GM12878 (cell line): ENCODE data around the gene SELENOV. TPM values are rescaled to one million over a fixed set of nuclear protein-coding genes. Genes with fewer than 3 reads are reported as not detected.

Source experiments
- ATAC-seq: fragments of 200-7000 bp; cut with Tn5 transposase; 3 replicates; pipeline ENCODE4 v1.9.1; 2020; ENCODE audit warnings: mild to moderate bottlenecking, moderate library complexity
- BruUV-seq: library from RNA; stranded (reverse); fragments of 400-500 nt; replicated peaks from 2 replicates; lab custom pipeline; 2021; lab: Mats Ljungman, UMichigan
- CTCF ChIA-PET: fragments of 300-600 bp; sonication (Branson Sonifier 250); formaldehyde crosslinking; extraction: SDS; loops from one replicate; lab custom pipeline; 2021; ENCODE audit warnings: inconsistent platforms; lab: Yijun Ruan, JAX
- POLR2A ChIA-PET: fragments of 350-600 bp; formaldehyde crosslinking; extraction: SDS; loops from one replicate; lab custom pipeline; 2021; ENCODE audit warnings: inconsistent platforms; lab: Charles Lee
- RAD21 ChIA-PET: fragments of 300-600 bp; sonication (Branson Sonifier 250); formaldehyde crosslinking; loops from one replicate; lab custom pipeline; 2023; ENCODE audit warnings: antibody characterized with exemption; ENCODE audit not compliant: unreplicated experiment; lab: Charles Lee
- SMC1A ChIA-PET: fragments of 300-600 bp; sonication (Branson Sonifier 250); formaldehyde crosslinking; loops from one replicate; lab custom pipeline; 2023; ENCODE audit not compliant: unreplicated experiment, uncharacterized antibody; lab: Charles Lee
- DNase-seq: peaks from one replicate; pipeline ENCODE4 v3.0.0-alpha.2; 2011; ENCODE audit warnings: low read depth, low spot score
- FAIRE-seq: peaks from 3 replicates; lab custom pipeline; 2011; peaks lifted over from hg19 to GRCh38; lab: Jason Lieb, UNC
- H2AFZ ChIP-seq: 2 replicates; pipeline ENCODE4 v1.6.0; 2011; ENCODE audit warnings: low read depth, low read length, control low read depth; ENCODE audit not compliant: control insufficient read depth
- H3K27ac ChIP-seq: 2 replicates; pipeline ENCODE4 v1.5.1; 2011; ENCODE audit warnings: control low read depth; ENCODE audit not compliant: control insufficient read depth, insufficient read depth
- H3K27me3 ChIP-seq, 2 experiments: replicated peaks in 1 of 2; 2 replicates each; pipeline versions ENCODE4 v1.6.0 to v1.6.1; 2011; ENCODE audit warnings: low read length in 1 of 2; ENCODE audit not compliant: control insufficient read depth in 2 of 2, insufficient read depth in 2 of 2
- H3K36me3 ChIP-seq, 2 experiments: 2 replicates each; pipeline ENCODE4 v1.5.1; 2011; ENCODE audit warnings: low read length in 1 of 2; ENCODE audit not compliant: control insufficient read depth in 2 of 2, insufficient read depth in 2 of 2
- H3K4me1 ChIP-seq: 2 replicates; pipeline ENCODE4 v1.6.1; 2011; ENCODE audit warnings: mild to moderate bottlenecking, low read length, moderate library complexity, mixed read lengths; ENCODE audit not compliant: control insufficient read depth, insufficient read depth
- H3K4me2 ChIP-seq: 2 replicates; pipeline ENCODE4 v1.6.0; 2011; ENCODE audit warnings: control low read depth; ENCODE audit not compliant: control insufficient read depth, insufficient read depth
- H3K4me3 ChIP-seq: fragments of 200-600 bp; sonication (generic); 2 replicates; pipeline ENCODE4 v1.5.1; 2016
- H3K79me2 ChIP-seq: 2 replicates; pipeline ENCODE4 v1.6.0; 2011; ENCODE audit warnings: low read length; ENCODE audit not compliant: control insufficient read depth, insufficient read depth
- H3K9ac ChIP-seq: 2 replicates; pipeline ENCODE4 v1.8.0; 2011; ENCODE audit warnings: low read length, control low read depth, mixed read lengths; ENCODE audit not compliant: control insufficient read depth, insufficient read depth
- H3K9me3 ChIP-seq: replicated peaks from 3 replicates; pipeline ENCODE4 v1.5.1; 2011; ENCODE audit warnings: mild to moderate bottlenecking, low read length; ENCODE audit not compliant: control insufficient read depth, insufficient read depth
- H4K20me1 ChIP-seq: 2 replicates; pipeline ENCODE4 v1.6.0; 2011; ENCODE audit not compliant: control insufficient read depth, insufficient read depth
- BHLHE40 ChIP-seq, 2 experiments: fragments of 450-650 bp in 1 of 2; IDR thresholded peaks; 2 replicates each; pipeline ENCODE4 v1.6.1; 2011 to 2017; ENCODE audit warnings: low read depth in 2 of 2, borderline replicate concordance in 1 of 2, improper control_type of control experiment in 1 of 2, low read length in 1 of 2, mild to moderate bottlenecking in 1 of 2
- CHD2 ChIP-seq: IDR thresholded peaks from 2 replicates; pipeline ENCODE4 v1.6.1; 2011; ENCODE audit warnings: low read depth, low read length, improper control_type of control experiment, borderline replicate concordance
- CREB1 ChIP-seq: IDR thresholded peaks from 2 replicates; pipeline ENCODE4 v1.6.1; 2012; ENCODE audit warnings: low read depth, mild to moderate bottlenecking, inconsistent platforms
- ESRRA ChIP-seq: IDR thresholded peaks from 2 replicates; pipeline ENCODE4 v1.6.1; 2012; ENCODE audit warnings: mild to moderate bottlenecking, low read length, improper control_type of control experiment
- GABPA ChIP-seq: IDR thresholded peaks from 2 replicates; pipeline ENCODE4 v1.6.1; 2014; ENCODE audit warnings: antibody characterized with exemption, low read depth, mild to moderate bottlenecking, inconsistent platforms
- NR2C2 ChIP-seq: IDR thresholded peaks from 2 replicates; pipeline ENCODE4 v1.6.1; 2011; ENCODE audit warnings: borderline replicate concordance, low read depth; ENCODE audit not compliant: control insufficient read depth, insufficient read length
- RELA ChIP-seq: fragments of 450-650 bp; IDR thresholded peaks from 2 replicates; pipeline ENCODE4 v1.8.0; 2014; ENCODE audit warnings: borderline replicate concordance; ENCODE audit not compliant: partially characterized antibody
- SP1 ChIP-seq: IDR thresholded peaks from one replicate; pipeline ENCODE4 v1.6.1; 2011; ENCODE audit warnings: low read depth, low read length
- STAT1 ChIP-seq: fragments of 450-650 bp; conservative IDR thresholded peaks from 2 replicates; pipeline ENCODE4 v1.6.1; 2014; ENCODE audit warnings: antibody characterized with exemption, mild to moderate bottlenecking
- WGBS: methylation state at CpG from one replicate; pipeline ENCODE4 v1.1.6; 2016; ENCODE audit warnings: low lambda C conversion rate; ENCODE audit not compliant: insufficient replicate concordance, insufficient coverage; ENCODE audit errors: missing lambda C conversion rate; 5-methylcytosine and 5-hydroxymethylcytosine counted together
- in situ Hi-C: fragments of 300-500 bp; cut with MboI; formaldehyde crosslinking; loops from 9 replicates; pipeline ENCODE4 v1.14.3; 2018; ENCODE audit warnings: mixed read lengths
- intact Hi-C: fragments of 100-400 bp; cut with micrococcal nuclease; formaldehyde crosslinking; loops from one replicate; pipeline ENCODE4 v1.14.2; 2022; ENCODE audit not compliant: unreplicated experiment
- polyA plus RNA-seq, 11 experiments: library from polyadenylated mRNA; depleted of rRNA in 4 of 11; unstranded in 6 of 11; stranded (reverse) in 5 of 11; fragments of >200 nt; fragmentation: Nextera tagmentation in 4 of 11; fragmentation: Illumina TruSeq in 1 of 11; extraction: Ambion mirVana in 4 of 11; extraction: Trizol in 1 of 11; gene quantifications; 1 replicate in 1 of 11; 2 replicates in 10 of 11; pipeline versions ENCODE4 v1.2.1 to v1.2.3, GENCODE V29; 2011 to 2016; ENCODE audit warnings: inconsistent platforms in 2 of 11, missing spikeins in 2 of 11, low read depth in 1 of 11
- total RNA-seq, 4 experiments: library from RNA; depleted of rRNA in 3 of 4; stranded (reverse); fragments of >200 nt in 3 of 4; fragmentation: Illumina TruSeq in 1 of 4; extraction: Trizol in 1 of 4; gene quantifications; 2 replicates each; pipeline versions ENCODE4 v1.2.1 to v1.2.3, GENCODE V29; 2013 to 2021

The SELENOV gene
- total and polyA plus RNA-seq, 10 of the 15 experiments (the other 5 are each of a cell fraction or from before 2014, with no cell fraction given), result not detected

DNA sequence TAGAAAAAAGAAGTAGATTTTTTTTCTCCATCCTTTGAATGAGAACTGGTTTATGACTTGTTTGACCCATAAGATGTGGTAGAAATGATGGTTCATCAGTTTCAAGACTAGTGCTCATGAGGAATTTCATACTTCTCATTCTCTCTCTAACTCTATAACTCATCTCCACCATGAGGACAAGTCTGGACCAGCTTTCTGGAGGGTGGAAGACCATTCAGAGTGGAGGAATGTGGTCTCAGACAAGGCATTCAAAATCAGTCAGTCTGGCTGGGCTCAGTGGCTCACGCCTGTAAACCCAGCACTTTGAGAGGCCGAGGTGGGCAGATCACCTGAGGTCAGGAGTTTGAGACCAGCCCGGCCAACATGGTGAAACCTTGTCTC, 28.5 kb downstream of the SELENOV start:
- 48% methylated on average over 3 of the region's 3 CpGs for WGBS
- Histone ChIP-seq H3K9ac (no peak overlapping the region), H3K36me3 (no peaks in the 10 kb centered on the region), H3K79me2 (peaks cover 14% of the 10 kb centered on the region), H3K27me3 (no peaks in the 10 kb centered on the region; a peak in 1 of 4 replicates), H3K4me1 (peaks cover 4% of the 10 kb centered on the region), H3K9me3 (no peaks in the 10 kb centered on the region), H3K4me3 (no peak overlapping the region), H3K4me2 (no peak overlapping the region), H4K20me1 (no peaks in the 10 kb centered on the region), H2AFZ (no peak overlapping the region), H3K27ac (no peak overlapping the region)
- no peak for ATAC-seq
- FAIRE-seq, result no peak
- intact Hi-C loops (no loop called here), in situ Hi-C loops (no loop called here)
- ChIA-PET RAD21 (interaction anchor here (2.1 kb wide), 1 partner anchor 130 kb away, joined by 6 read pairs; no protein-coding TSS in a partner anchor), SMC1A (no interaction called here), POLR2A (interaction anchor here (0.6 kb wide), 1 partner anchor 588 kb away, joined by 3 read pairs; no protein-coding TSS in a partner anchor), CTCF (interaction anchor here (0.6 to 15.0 kb wide), 5 partner anchors 8 to 216 kb away, joined by 3 to 248 read pairs (median 6); no protein-coding TSS in a partner anchor)
- TF ChIP-seq RELA (no peak), CREB1 (no peak), SP1 (no peak), ESRRA (no peak), NR2C2 (no peak), STAT1 (no peak), CHD2 (no peak), GABPA (no peak), BHLHE40 (IDR thresholded peaks at IDR 0.05; ENCODE audit: borderline replicate concordance in 1 of 2, low read depth in 2 of 2, low read length in 1 of 2) (no peak)
- BruUV-seq, result no TSS peak
- DNase-seq, result no peak
